T-helper 2 cell treated with Interferon-gamma antibody and Interleukin-4, amounts not matched to agents 100 ng/mL and 5 ng/mL, for 36 hours (primary cell): ENCODE results near the gene TNPO3. TPM values are rescaled to one million over a fixed set of nuclear protein-coding genes. Genes with fewer than 3 reads are reported as not detected.
"Not testable (repeated sequence)": the region's sequence is repeated elsewhere in the genome, so short reads cannot be mapped to it uniquely, and the experiment has no call there.

Experiments
- intact Hi-C: fragments of 100-400 bp; cut with micrococcal nuclease; formaldehyde crosslinking; loops from one replicate; pipeline ENCODE4 v1.15.1; 2023
- total RNA-seq: library from RNA; stranded (reverse); gene quantifications from 2 replicates; pipeline ENCODE4 v1.2.3, GENCODE V29; 2022

The TNPO3 gene
- total RNA-seq, 1 donor from 2014 or later, result 43.5 TPM

DNA sequence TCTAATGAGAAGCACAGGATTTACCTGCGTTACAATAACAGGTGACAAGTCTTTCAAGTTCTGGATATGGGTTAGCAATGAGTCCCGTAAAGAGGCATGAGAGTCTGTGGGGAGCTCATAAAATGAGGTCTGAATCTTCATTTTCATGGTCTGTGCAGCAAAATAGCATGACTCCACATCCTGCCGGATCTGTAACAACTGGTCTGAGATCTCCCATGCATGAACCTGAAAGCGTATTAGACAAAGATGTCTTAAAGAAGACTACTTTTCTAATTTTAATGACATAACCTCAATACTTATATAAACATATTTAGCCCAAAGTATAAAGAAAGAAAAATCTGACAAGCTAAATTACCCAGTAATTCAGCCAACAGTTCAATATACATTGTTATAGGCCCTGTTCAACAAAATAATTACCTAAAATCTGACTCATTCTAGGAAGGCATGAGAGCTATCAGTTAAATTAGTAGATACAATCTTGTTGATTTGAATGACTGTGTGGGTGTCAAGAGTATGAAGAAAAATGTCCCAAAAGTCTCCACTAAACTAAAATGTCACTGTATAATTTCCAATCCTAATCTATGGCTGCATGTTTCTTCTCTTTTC, 36.9 kb downstream of the TNPO3 start:
- intact Hi-C loops, result no loop called here

DNA sequence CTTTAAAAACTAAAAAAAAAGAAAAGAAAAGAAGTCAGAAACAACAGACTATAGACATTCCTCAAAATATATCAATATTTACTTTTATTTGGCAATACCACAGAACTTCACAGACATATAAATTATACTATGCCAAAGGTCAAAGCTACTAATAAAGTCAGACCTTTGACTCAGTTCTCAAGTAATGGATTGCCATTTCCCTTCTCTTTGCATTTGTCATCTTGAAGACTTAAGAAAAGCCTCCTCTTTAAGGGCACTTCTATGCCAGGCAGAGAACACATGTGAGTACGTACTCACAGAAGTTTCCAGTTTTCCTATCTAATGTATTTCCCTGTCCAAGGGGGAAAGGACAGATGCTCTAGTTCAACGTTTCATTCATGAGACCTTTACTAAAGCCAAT, 37.6 kb downstream of the TNPO3 start:
- intact Hi-C loops, result no loop called here

DNA sequence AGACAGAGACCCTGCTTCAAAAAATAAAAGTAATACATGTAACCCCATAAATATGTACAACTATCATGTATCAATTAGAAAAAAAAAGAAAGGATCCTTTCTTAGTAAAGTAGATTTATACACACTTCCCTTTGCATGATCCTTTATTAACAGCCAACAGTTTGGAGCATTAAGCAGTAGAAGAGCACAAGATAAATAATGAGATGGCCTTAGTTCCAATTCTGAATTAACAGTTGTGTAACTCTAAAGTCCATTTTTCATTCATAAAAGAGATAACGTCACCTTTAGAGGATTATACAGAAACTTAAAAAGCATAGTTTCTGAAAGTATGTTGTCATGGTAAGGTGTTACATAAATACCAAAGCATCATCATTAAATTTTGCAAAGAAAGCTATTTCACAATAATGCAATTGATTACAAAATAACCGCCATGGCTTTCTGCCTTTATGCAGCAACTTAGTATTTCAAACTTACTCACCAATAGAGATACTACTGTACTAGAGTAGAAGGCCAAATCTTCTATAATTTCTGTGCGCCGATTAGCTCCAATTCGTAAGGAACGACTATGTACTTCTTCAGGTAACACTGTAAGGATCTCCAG, 40.3 kb downstream of the TNPO3 start:
- intact Hi-C loops, result no loop called here

GRCh38 chr7:129013048-129013724, 41.7 kb downstream of the TNPO3 start:
- intact Hi-C loops, result no loop called here

DNA sequence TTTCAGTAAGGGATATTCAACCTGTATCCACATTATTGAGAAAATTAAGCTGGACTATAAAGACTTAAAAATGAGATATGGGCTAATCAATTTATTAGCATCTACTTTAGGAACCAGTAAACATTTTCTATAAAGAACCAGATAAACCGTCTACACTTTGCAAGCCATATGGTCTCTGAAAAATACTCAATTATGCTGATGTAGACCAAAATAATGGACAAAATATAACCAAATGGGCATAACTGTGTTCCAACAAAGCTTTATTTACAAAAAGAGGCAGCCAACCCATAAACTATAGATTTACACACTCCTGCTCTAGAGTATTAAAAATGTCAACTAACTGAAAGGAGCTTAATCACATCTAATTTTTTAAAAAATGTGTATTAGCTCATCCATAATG, 42.3 kb downstream of the TNPO3 start:
- intact Hi-C loops, result no loop called here

DNA sequence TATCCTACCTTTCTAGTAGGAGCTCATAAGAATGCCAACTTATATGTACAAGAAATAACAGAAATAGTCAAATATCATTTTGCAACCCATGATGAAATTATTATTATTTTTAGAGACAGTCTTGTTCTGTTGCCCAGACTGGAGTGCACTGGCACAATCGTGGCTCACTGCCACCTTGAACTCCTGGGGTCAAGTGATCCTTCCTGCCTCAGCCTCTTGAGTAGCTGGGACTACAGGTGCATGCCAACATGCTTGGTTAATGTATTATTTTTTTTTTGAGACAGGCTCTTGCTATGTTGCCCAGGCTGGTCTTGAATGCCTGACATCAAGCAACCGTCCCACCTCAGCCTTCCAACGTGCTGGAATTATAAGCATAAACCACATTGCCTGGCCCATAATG, 44.8 kb downstream of the TNPO3 start:
- intact Hi-C loops, result no loop called here

DNA sequence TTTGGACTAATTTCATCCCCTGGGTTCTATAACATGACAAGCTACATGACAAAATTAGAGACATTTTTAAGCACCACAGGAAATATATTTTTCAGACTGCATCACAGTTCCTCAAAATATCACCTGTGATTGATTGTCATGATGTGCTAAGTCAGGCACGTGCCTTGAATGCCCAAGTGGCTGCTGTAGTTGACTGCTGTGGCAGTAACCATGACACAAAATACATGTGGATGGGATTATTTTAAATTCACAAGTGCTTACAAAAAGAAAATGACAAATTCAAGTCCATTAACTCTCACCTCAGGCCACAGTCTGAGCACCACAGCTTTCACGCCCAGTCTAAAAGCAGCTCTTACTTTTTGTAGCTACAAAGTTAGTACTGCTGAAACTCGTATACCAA, 45.5 kb downstream of the TNPO3 start:
- intact Hi-C loops, result no loop called here

GRCh38 chr7:129008645-129009414, 46.1 kb downstream of the TNPO3 start:
- intact Hi-C loops, result no loop called here

GRCh38 chr7:129007572-129007971, 47.3 kb downstream of the TNPO3 start:
- intact Hi-C loops, result no loop called here

DNA sequence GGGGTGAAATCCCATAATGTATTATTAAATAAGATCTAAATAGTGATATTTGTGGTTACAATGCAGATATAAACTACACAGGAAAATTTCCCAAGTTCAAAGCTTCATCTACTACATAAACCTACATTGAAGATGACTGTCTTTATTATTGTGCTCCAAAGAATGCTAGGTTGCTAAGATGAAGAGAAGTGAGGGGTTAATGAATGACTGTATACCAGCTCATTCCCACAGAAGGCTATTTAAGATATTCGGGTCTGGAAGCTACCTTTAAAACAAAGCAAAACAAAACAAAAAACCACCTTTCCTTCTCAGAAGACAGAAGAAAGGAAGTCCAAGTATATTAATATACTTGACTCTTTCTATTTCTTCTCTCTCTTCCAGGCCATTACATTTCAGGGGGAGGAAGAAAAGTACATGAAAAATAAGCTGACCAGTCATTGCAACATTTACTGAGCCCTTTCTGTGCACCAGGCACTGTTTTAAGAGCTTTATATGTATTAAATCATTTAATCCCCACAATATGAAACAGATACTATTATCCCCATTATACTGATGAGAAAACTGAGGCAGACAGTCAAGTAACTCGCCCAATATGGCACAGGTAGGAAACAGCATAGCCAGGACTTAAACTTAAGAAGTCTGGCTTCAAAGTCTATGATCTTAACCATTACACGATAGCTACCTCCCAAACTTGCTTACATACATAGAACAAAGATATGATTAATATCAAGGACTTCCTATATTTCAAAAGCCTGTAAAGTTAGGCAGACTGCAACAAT, 48.1 kb downstream of the TNPO3 start:
- intact Hi-C loops, result no loop called here

DNA sequence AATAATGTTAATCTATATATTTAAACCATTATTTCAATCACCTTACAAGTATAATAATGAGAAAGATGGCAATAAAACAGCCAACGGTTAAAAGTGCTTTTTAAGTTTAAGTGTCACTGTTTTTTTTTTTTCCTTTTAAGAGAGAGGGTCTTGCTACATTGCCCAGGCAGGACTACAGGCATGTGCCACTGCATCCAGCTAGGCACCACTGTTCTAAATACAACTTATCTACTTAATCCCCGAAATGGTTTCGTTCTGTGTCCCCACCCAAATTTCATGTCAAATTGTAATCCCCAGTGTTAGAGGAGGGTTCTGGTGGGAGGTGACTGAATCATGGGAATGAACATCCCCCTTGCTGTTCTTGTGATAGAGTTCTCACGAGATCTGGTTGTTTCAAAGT, 49.7 kb downstream of the TNPO3 start:
- intact Hi-C loops, result no loop called here

- intact Hi-C loops, result no loop called here
These were observed 57.7 kb downstream of the TNPO3 start for GRCh38 chr7:128997181-128997580.

DNA sequence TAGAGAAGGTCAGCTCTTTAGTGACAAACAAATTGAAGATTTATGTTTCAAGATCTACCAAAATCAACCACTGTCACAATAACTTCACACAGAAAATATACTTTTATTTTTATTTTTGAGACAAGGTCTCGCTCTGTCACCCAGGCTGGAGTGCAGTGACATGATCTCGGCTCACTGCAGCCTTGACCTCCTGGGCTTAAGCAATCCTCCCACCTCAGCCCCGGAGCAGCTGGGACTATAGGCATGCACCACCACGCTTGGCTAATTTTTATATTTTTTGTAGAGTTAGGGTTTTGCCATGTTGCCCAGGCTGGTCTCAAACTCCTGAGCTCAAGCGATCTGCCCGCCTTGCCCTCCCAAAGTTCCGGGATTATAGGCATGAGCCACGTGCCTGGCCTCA, 60.4 kb downstream of the TNPO3 start:
- intact Hi-C loops, result not testable (repeated sequence)

DNA sequence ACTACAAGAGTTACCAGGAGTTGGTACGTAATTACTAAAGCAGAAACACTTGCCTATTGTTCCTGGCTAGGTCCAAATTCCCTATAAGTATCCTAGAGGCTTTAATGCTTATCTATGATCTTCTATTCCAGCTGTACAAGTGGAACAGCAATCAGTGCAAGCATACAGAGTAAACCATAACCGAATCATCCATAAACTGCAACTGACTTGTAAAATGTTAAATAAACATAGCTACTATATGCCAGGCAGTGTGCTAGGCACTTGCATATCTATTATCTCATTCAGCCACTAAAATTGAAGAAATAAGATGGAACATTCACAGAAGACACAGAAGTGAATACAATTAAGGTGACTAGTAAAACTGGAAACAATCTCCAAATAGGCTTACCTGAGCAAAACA, 61.5 kb downstream of the TNPO3 start:
- intact Hi-C loops, result no loop called here

DNA sequence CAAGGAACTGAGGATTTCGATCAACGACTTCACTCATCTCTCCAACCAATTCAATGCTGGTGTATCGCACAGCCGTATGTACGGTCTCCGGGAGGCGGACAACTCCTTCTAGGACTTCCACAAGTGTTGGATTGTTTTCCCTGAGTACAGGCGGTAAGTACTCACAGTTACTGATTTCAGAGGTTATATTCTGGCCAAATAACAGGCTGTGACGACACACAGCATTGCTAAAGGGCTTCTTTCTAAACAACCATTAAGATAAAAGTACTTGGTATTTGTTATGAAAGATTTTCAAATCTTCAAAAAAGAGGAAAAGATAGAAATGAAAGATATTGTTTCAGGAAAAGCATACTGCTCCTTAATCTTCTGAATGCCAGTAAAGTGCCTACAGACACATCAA, 65.0 kb downstream of the TNPO3 start:
- intact Hi-C loops, result no loop called here

DNA sequence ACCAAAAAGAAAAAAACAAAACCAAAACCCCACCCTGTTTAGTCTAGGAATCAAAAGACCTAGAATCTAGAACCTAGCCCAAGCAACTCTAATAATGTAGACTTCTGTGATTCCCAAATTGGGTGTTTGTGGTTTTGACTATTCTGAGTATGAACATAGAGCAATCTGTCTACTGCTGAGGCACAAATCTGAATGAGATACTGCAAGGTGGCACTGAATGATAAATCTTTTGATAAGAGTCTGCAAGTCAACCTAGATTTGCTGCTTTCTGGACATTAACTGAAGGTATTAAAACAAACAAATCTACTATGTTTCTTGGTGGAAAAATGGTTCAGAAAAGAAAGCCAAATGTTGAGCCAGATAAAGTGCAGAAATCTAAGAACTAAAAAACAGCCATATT, 66.5 kb downstream of the TNPO3 start:
- intact Hi-C loops, result no loop called here

- intact Hi-C loops, result no loop called here
These were observed 68.3 kb downstream of the TNPO3 start for GRCh38 chr7:128986609-128987008.

DNA sequence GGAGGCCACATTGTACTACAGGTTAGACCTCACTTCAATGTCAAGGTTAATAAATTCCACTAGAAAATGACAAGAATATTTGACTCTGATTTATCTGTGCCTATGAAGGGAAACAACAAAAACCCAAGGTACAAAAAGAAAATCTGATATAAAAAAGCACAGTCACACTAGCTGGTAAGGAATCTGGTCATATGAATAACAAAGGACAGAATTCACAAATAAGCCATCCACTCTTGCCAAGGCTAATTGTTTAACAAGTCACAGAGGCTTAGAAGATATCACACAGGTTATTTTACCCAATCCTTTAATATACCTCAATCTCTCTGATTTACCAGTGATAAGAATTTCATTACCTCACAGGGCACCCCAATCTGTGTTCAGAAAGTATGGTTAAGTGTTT, 69.3 kb downstream of the TNPO3 start:
- intact Hi-C loops, result no loop called here

DNA sequence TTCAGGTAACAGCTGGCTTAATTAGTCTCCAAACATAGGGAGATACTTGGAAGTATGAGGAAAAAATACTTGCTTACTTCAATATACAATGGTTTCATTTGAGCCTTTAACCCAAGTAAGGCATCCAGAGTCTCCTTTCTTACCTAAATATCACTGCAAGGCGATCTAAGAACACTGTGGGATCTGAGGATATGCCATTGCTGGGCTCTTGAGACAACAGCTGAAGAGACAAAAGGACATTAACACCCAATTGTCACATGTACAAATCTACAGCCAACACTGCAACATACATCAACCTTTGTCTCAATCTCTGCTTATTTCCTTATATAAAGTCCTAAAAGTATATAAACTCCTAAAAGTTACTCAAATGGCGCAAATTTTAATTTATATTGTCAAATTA, 72.8 kb downstream of the TNPO3 start:
- intact Hi-C loops, result no loop called here

- intact Hi-C loops, result no loop called here
These were observed 80.5 kb downstream of the TNPO3 start for GRCh38 chr7:128974241-128974934.

- intact Hi-C loops, result no loop called here
These were observed 86.3 kb downstream of the TNPO3 start for GRCh38 chr7:128968624-128969023.
